Activated CD8-positive, alpha-beta memory T cell treated with anti-CD3 and anti-CD28 coated beads for 36 hours (primary cell): Measurements from ENCODE around the gene PNPLA2. TPM values are rescaled to one million over a fixed set of nuclear protein-coding genes. Genes with fewer than 3 reads are reported as not detected.

Source experiments
- CTCF ChIA-PET: fragments of 350-600 bp; sonication (Branson Sonifier 250); formaldehyde crosslinking; loops from one replicate; lab custom pipeline; 2021; ENCODE audit warnings: antibody characterized with exemption; lab: Charles Lee
- POLR2A ChIA-PET: fragments of 350-600 bp; sonication (Branson Sonifier 250); formaldehyde crosslinking; loops from one replicate; lab custom pipeline; 2021; ENCODE audit warnings: antibody characterized with exemption; lab: Charles Lee
- total RNA-seq, 2 experiments: library from RNA; stranded (reverse); gene quantifications; one replicate each; pipeline ENCODE4 v1.2.3, GENCODE V29; 2021

Gene PNPLA2
- total RNA-seq, 2 experiments from 2014 or later = 38.5 to 44.3 TPM

- POLR2A ChIA-PET = interaction anchor here (0.5 kb wide), 1 partner anchor 16 kb away, joined by 5 read pairs; no protein-coding TSS in a partner anchor
- CTCF ChIA-PET = interaction anchor here (0.9 kb wide), 1 partner anchor 49 kb away, joined by 3 read pairs; no protein-coding TSS in a partner anchor
These were observed 23.7 kb upstream of the PNPLA2 start for GRCh38 chr11:794766-795633.

DNA sequence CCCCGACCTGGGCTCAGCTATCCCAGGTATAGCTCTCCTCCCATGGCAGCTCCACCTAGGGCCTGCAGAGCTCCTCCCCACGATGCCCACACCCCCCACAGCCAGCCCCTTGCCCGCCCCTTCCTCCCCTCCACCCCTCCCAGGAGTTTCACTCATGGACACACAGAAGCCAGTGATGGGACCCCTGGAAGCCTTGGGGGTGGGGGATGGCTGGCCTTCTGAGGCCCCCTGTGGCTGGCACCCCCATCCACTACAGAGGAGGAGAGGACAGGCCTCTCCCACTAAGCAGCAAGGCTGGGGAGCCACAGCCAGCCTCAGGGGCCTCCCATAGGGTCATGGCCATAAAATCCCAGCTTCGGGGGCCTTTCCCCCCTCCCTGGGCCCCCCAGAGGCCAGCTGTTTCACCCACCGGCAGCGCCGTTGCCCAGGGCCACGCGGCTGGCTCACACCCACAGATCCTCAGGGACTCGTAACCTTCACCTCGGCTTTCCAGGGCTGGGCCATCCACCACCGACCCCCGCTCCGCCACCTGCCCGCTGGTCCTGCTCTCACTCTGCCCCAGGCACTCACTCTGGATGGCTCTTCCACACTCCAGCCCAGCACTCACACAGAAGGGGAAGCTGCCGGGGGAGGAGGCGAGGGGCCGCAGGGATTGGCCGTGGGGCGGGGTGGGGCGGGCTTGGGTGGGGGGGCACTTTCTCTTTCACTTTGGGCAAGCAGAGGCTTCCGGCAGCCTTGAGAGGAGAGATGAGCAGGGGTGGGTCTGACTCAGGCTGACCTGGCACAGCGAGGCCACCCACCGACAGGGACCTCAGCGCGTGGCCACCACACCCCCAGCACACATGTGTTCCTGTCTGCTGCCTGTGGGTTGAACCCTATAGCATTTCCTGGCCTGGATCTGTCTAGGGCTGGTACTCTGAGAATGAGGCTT, 22.8 kb upstream of the PNPLA2 start:
- POLR2A ChIA-PET = interaction anchor here (0.5 to 0.9 kb wide), 2 partner anchors 15 to 47 kb away, joined by 3 to 5 read pairs; no protein-coding TSS in a partner anchor
- CTCF ChIA-PET = interaction anchor here (0.8 to 2.6 kb wide), 3 partner anchors 19 to 50 kb away, joined by 3 to 10 read pairs (median 4); partner anchors contain the start of gene GATD1

GRCh38 chr11:796565-797295, 22.0 kb upstream of the PNPLA2 start:
- ChIA-PET CTCF (interaction anchor here (0.8 to 2.6 kb wide), 2 partner anchors 20 to 29 kb away, joined by 4 to 10 read pairs; partner anchors contain the start of gene GATD1), POLR2A (interaction anchor here (0.6 to 0.9 kb wide), 3 partner anchors 13 to 48 kb away, joined by 3 to 4 read pairs (median 3); partner anchors contain the start of gene RPLP2)

GRCh38 chr11:797296-798092, 21.2 kb upstream of the PNPLA2 start:
- POLR2A ChIA-PET = interaction anchor here (0.6 to 0.8 kb wide), 2 partner anchors 12 to 13 kb away, joined by 3 to 4 read pairs; partner anchors contain the start of gene RPLP2
- CTCF ChIA-PET = interaction anchor here (2.6 kb wide), 1 partner anchor 20 kb away, joined by 10 read pairs; the partner anchor contains the start of gene GATD1

GRCh38 chr11:798093-798713, 20.5 kb upstream of the PNPLA2 start, which contains the start of gene SLC25A22:
TSS of gene SLC25A22 (minus strand) at chr11:798281. CDS start at chr11:795006, 3,275 bp downstream.
- CTCF ChIA-PET = interaction anchor here (1.0 to 2.6 kb wide), 3 partner anchors 9 to 34 kb away, joined by 3 to 10 read pairs (median 5); partner anchors contain the start of genes CD151 and GATD1
- POLR2A ChIA-PET = no interaction called here

- POLR2A ChIA-PET = no interaction called here
- CTCF ChIA-PET = interaction anchor here (1.0 kb wide), 1 partner anchor 8 kb away, joined by 5 read pairs; no protein-coding TSS in a partner anchor
These were observed 18.9 kb upstream of the PNPLA2 start for GRCh38 chr11:799641-800316.

DNA sequence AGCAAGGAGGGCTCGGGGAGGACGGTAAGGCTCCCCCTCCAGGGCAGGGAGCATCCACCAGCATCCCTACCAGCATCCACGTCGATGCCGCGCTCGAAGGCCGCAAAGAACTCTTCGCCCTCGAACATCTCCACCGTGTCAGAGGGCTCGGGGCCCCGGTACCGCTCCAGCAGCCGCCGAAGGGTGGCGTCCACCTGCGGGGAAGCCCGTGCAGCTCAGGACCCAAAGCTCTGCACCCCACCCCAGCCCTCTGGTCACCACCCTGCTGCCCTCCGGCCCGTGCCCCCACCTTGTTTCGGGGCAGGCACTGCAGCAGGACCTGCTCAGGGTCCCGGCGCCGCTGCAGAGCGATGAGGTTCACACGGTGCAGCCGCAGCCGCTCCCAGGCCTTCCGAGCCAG, 18.2 kb upstream of the PNPLA2 start:
- ChIA-PET CTCF (no interaction called here), POLR2A (no interaction called here)

- ChIA-PET POLR2A (no interaction called here), CTCF (no interaction called here)
These were observed 17.5 kb upstream of the PNPLA2 start for GRCh38 chr11:801097-801780.

DNA sequence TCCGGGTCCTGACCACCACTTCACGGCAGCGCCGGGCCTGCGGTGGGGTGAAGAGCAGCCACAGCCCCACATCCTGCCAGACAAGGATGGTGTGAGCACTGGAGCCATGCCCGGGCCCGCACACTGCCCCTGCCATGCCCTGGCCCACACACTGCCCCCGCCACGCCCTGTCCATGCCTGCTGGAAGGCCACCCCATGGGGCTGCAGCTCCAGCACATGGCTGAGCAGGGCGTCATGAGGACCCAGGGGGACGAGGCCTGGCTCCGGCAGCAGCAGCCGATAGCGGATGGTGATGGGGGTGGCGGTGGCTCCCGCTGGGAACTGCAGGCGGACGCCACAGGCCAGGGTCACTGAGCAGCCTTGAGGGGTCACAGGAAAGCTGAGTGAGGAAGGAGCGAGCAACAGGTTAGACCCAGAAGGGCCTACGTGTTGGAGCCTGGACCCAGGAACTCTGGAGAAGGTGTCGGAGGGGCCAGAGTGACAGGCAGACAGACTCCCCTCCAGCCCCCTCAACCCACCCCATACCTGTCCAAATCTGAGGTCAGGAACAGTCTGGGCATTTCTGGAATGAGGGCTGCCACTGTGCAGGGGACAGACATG, 16.6 kb upstream of the PNPLA2 start:
- CTCF ChIA-PET = no interaction called here
- POLR2A ChIA-PET = no interaction called here

DNA sequence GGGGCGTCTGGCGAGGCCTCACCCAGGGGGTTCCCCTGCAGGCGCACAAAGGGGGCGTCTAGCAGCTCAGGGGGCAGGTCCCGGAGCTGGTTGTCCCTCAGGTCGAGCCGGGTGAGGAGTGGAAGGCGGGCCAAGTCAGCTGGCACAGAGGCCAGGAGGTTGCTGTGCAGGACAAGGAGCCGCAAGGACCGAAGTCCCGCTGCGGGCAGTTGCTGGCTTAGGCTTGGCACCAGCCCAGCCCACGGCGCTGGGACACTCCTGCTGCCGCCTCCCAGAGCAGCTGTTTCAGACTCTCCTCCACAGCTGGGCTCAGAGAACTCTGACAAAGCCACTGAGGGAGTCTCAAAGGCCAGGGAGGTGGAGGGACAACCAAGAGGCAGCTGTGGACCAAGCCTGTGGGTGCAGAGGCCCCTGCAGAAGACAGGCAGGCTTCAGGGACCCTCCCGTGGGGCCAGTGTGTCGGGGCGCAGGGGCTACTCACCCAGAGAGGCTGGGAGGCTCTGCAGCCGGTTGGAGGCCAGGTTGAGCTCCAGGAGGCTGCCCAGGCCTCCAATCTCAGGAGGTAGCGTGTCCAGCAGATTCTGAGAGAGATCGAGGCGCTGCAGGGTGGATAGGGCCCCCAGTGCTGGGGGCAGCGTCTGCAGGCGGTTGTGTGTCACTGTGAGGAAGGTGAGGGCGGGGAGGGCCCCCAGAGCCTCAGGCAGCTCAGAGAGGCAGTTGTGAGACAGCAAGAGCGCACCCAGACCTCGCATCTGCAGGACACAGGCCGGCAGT, 15.8 kb upstream of the PNPLA2 start:
- POLR2A ChIA-PET = interaction anchor here (0.6 kb wide), 1 partner anchor 8 kb away, joined by 5 read pairs; no protein-coding TSS in a partner anchor
- CTCF ChIA-PET = no interaction called here

GRCh38 chr11:803467-803742, 15.3 kb upstream of the PNPLA2 start:
- ChIA-PET CTCF (interaction anchor here (1.1 kb wide), 1 partner anchor 37 kb away, joined by 3 read pairs; no protein-coding TSS in a partner anchor), POLR2A (interaction anchor here (0.6 kb wide), 1 partner anchor 8 kb away, joined by 5 read pairs; no protein-coding TSS in a partner anchor)

GRCh38 chr11:803770-804598, 14.7 kb upstream of the PNPLA2 start:
- CTCF ChIA-PET = interaction anchor here (1.1 kb wide), 1 partner anchor 38 kb away, joined by 3 read pairs; no protein-coding TSS in a partner anchor
- POLR2A ChIA-PET = interaction anchor here (0.7 kb wide), 1 partner anchor 355 kb away, joined by 4 read pairs; no protein-coding TSS in a partner anchor

DNA sequence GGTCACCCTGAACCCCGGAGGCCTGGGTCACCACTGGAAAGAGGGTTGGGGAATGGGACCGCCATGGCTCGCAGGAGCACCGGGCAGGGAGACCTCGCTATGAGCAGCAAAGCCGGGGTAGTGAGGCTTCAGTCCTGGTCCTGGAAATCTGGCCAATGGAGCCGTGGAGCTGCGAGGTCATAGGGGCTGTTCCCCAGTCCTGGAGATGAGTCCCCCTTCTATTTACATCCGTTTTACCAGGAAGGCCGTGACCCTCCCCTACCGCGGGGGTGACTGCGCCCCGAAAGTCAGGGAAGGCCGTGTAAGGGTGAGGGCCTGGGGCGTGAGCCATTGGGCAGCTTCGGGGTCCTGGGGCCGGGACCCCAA, 14.1 kb upstream of the PNPLA2 start:
- CTCF ChIA-PET = no interaction called here
- POLR2A ChIA-PET = interaction anchor here (0.7 kb wide), 1 partner anchor 356 kb away, joined by 4 read pairs; no protein-coding TSS in a partner anchor
